HEK293 (cell line): ENCODE results near the gene EEF1A2.

Source experiments
- ATF2 ChIP-seq: fragments of 450-650 bp; formaldehyde crosslinking; IDR thresholded peaks from 2 replicates; pipeline ENCODE4 v1.5.1; 2016; ENCODE audit warnings: missing biosample characterization, missing genetic modification characterization, low read depth
- CTCF ChIP-seq: fragments of 450-650 bp; formaldehyde crosslinking; IDR thresholded peaks from 2 replicates; pipeline ENCODE4 v1.5.1; 2016; ENCODE audit warnings: missing biosample characterization, missing genetic modification characterization

- TF ChIP-seq CTCF (tag by site-specific recombination) (no peak), ATF2 (tag by site-specific recombination) (no peak)
Measured at GRCh38 chr20:63525971-63526370, 27.1 kb upstream of the EEF1A2 start.
